ENCODE results near the gene APCS. TPM values are rescaled to one million over a fixed set of nuclear protein-coding genes. Genes with fewer than 3 reads are reported as not detected.

Gene APCS
- total RNA-seq (not detected), polyA plus RNA-seq (ENCODE audit: insufficient read depth, low read depth, low replicate concordance) (not detected)
- long read RNA-seq, donor 1, result 0 reads
- long read RNA-seq, donor 2, result 0 reads

GRCh38 chr1:159587461-159587951 lies at the start of gene APCS:
Gene APCS (plus strand): TSS chr1:159587826. CDS start chr1:159587922, 96 bp downstream.
- Histone ChIP-seq H3K4me1 (no peaks in the 10 kb centered on the region), H3K4me3 (no peak within 1 kb of the TSS), H3K27me3 (no peaks in the 10 kb centered on the region), H3K27ac (no peak within 1 kb of the TSS), H3K36me3 (ENCODE audit: low read depth, missing control alignments) (no peaks in the 10 kb centered on the region), H3K9me3 (no peaks in the 10 kb centered on the region)
- WGBS, 2 donors, result 61 to 86% methylated on average over 6 of the region's 6 CpGs
- TF ChIP-seq CTCF (IDR thresholded peaks at IDR 0.05), result no peak
- no peak for TF ChIP-seq POLR2A (IDR thresholded peaks at IDR 0.05)
- intact Hi-C loops (cut with DNase I; ENCODE audit: low total_unique reads), result no loop called here
- DNase-seq, result no peak

GRCh38 chr1:159548126-159548525 lies 39.5 kb upstream of the APCS start:
- intact Hi-C loops (cut with DNase I; ENCODE audit: low total_unique reads), result no loop called here
- TF ChIP-seq CTCF (IDR thresholded peaks at IDR 0.05) (no peak), POLR2A (IDR thresholded peaks at IDR 0.05) (no peak)
- no peak for DNase-seq
- H3K27me3 ChIP-seq, result no peaks in the 10 kb centered on the region
- H3K27ac ChIP-seq, result no peak overlapping the region
- H3K4me1 ChIP-seq, result no peaks in the 10 kb centered on the region
- H3K4me3 ChIP-seq, result no peak overlapping the region
- no peaks in the 10 kb centered on the region for H3K9me3 ChIP-seq
- WGBS, 2 donors, result 82 to 84% methylated on average over 2 of the region's 2 CpGs
- H3K36me3 ChIP-seq (ENCODE audit: low read depth, missing control alignments), result no peaks in the 10 kb centered on the region

GRCh38 chr1:159554261-159554660 lies 33.4 kb upstream of the APCS start:
- intact Hi-C loops (cut with DNase I; ENCODE audit: low total_unique reads), result no loop called here

GRCh38 chr1:159554696-159555095 lies 32.9 kb upstream of the APCS start:
- WGBS, 2 donors, result 72 to 73% methylated on average over 1 of the region's 1 CpG
- Histone ChIP-seq H3K4me3 (no peak overlapping the region), H3K36me3 (ENCODE audit: low read depth, missing control alignments) (no peaks in the 10 kb centered on the region), H3K4me1 (no peaks in the 10 kb centered on the region), H3K27me3 (no peaks in the 10 kb centered on the region), H3K27ac (no peak overlapping the region), H3K9me3 (no peaks in the 10 kb centered on the region)
- TF ChIP-seq CTCF (IDR thresholded peaks at IDR 0.05), result no peak
- no peak for TF ChIP-seq POLR2A (IDR thresholded peaks at IDR 0.05)
- no peak for DNase-seq
- intact Hi-C loops (cut with DNase I; ENCODE audit: low total_unique reads), result no loop called here

More at GRCh38 chr1:159554261-159554660, 33.4 kb upstream of the APCS start:
- 59 to 68% methylated on average over 3 of the region's 3 CpGs for WGBS, 2 donors
- no peak for DNase-seq
- Histone ChIP-seq H3K36me3 (ENCODE audit: low read depth, missing control alignments) (no peaks in the 10 kb centered on the region), H3K4me3 (no peak overlapping the region), H3K27ac (no peak overlapping the region), H3K27me3 (no peaks in the 10 kb centered on the region), H3K4me1 (no peaks in the 10 kb centered on the region), H3K9me3 (no peaks in the 10 kb centered on the region)
- TF ChIP-seq POLR2A (IDR thresholded peaks at IDR 0.05) (no peak), CTCF (IDR thresholded peaks at IDR 0.05) (no peak)

- Histone ChIP-seq H3K9me3 (no peaks in the 10 kb centered on the region), H3K27me3 (no peaks in the 10 kb centered on the region), H3K27ac (no peak overlapping the region), H3K4me3 (no peak overlapping the region), H3K4me1 (no peaks in the 10 kb centered on the region), H3K36me3 (ENCODE audit: low read depth, missing control alignments) (no peaks in the 10 kb centered on the region)
- WGBS, 2 donors, result 49% methylated on average over 3 of the region's 3 CpGs
- TF ChIP-seq CTCF (IDR thresholded peaks at IDR 0.05), result no peak
- no peak for TF ChIP-seq POLR2A (IDR thresholded peaks at IDR 0.05)
- no peak for DNase-seq
- intact Hi-C loops (cut with DNase I; ENCODE audit: low total_unique reads), result no loop called here
Measured at GRCh38 chr1:159556931-159557369, 30.7 kb upstream of the APCS start.
